ENCODE measurements around the gene CCDC86. TPM values are rescaled to one million over a fixed set of nuclear protein-coding genes. Genes with fewer than 3 reads are reported as not detected.
"Not testable (repeated sequence)": the region's sequence is repeated elsewhere in the genome, so short reads cannot be mapped to it uniquely, and the experiment has no call there.

The CCDC86 gene
- total RNA-seq, result 31.4 and 34.2 TPM in 2 replicates

DNA sequence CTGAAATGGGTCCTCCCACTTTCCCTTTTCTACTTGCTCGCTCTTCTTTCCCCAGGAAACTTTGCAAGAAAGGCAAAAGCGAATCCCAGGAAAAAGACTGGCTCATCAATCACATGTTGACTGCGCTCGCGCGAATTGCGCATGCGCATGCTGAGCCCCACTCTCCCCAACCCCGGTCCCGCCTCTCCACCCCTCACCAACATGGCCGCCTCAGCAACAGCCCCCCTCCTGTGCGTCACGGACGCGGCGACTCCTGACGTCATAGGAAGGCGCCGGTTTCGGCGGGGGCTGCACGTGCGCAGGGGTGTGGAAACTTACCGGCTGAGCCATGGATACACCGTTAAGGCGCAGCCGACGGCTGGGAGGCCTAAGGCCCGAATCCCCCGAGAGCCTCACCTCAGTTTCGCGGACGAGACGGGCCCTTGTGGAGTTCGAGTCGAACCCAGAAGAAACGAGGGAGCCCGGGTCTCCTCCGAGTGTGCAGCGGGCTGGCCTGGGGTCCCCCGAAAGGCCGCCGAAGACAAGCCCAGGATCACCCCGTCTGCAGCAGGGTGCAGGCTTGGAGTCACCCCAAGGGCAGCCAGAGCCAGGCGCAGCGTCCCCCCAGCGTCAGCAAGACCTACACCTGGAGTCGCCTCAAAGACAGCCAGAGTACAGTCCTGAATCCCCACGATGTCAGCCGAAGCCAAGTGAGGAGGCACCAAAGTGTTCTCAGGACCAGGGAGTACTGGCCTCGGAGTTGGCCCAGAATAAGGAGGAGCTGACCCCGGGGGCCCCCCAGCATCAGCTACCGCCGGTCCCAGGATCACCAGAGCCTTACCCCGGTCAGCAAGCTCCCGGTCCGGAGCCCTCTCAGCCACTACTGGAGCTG is at the start of gene CCDC86:
CCDC86 (plus strand) TSS at position 317 of the 871 bp plus-strand sequence; CDS start at position 329, 12 bp downstream.
- intact Hi-C loops (cut with micrococcal nuclease), result loop anchor here (1.0 to 5.0 kb wide), 7 partner anchors 64 to 1730 kb away; partner anchors contain the start of genes CPSF7, CYB561A3, PRPF19 and TMEM138

DNA sequence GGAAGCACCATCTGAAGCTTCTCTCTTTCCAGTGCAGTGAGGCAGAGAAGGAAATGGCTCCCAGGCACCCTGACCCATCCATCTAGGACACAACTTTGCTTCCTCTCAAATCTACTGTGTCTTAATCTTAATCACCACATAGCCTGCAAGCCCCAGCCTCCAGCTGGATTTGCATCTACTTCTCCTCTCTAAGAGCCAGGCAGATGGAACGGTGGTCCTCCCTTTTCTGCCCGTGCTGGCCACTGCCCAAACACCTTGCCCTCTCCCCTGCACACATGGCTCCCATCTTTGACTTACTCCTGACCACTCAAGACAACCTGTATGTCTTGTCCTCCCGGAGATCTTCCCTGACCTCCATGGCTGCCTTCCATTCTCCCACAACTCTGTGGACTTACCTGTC is 49.4 kb upstream of the CCDC86 start:
- intact Hi-C loops (cut with micrococcal nuclease), result no loop called here

GRCh38 chr11:60795291-60795690 is 46.6 kb upstream of the CCDC86 start:
- intact Hi-C loops (cut with micrococcal nuclease), result no loop called here

GRCh38 chr11:60797846-60798630 is 43.9 kb upstream of the CCDC86 start:
- intact Hi-C loops (cut with micrococcal nuclease), result no loop called here

DNA sequence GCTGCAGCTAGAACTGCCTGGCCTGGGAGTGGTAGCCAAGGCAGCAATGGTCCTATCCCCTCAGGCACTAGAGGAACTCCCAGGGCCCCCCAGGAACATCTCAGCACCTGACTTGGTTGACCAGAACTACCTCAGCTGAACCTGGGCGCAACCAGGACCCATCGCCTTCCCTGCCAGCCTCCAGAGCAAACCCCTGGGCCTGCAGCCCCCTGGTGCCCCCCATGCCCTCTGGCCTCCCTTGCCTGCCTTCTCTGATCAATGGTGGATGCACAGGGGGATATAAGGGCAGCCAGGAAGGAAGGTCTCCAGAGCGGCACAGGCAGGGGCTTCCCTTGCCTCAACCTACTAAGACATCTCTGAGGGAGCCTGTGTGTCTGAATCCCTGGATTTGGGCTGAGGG is 43.3 kb upstream of the CCDC86 start:
- intact Hi-C loops (cut with micrococcal nuclease), result no loop called here

DNA sequence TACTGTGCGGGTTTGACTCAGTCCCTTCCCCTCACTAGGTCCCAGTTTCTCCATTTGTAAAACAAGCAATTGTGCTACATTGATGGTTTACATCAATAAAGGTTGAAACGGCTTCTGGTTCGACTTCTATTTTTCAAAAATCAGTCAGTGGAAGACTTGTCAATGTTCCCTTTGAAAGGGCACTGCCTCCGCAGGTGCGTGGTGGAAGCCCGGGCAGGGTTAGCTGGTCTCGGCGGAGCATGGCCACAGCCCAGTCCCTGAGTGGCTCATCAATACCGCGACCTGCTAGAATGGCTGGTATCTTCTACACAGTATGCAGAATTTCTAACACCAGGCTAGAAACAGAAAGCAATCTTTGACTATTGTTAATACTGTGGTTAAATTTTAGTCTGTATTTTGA is 40.7 kb upstream of the CCDC86 start:
- intact Hi-C loops (cut with micrococcal nuclease), result no loop called here

DNA sequence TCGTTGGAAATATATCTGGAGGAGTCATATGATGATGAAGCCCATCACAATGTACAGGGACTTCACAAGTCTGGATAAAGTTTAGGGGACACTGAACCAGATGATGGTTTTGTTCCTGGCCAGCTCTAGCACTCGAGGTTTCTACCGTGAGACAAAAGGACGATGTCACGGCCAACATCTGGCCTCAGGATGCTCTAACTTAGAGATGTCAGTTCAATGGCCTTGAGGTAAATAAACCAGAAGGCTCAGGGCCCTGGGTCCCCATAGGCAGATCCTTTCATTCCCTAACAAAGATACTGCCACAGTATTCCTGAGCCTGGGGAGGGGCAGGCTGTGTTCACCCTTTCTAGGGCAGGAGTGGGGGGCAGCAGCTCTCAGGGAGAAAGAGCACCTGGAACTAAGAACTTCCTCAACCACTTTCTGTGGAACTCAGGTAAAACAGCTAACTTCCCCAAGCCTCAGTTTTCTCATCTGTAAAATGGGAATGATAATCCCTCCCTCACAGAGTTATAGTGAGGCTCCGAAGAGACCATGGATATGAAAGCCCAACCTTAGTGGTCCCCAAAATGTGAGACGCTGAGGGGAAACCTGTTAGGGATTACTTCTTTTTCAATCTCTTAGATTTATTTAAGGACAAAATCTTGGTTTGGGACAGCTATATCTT is 38.5 kb upstream of the CCDC86 start:
- intact Hi-C loops (cut with micrococcal nuclease), result no loop called here

- intact Hi-C loops (cut with micrococcal nuclease), result no loop called here
Observed at GRCh38 chr11:60809249-60809648, 32.7 kb upstream of the CCDC86 start.

DNA sequence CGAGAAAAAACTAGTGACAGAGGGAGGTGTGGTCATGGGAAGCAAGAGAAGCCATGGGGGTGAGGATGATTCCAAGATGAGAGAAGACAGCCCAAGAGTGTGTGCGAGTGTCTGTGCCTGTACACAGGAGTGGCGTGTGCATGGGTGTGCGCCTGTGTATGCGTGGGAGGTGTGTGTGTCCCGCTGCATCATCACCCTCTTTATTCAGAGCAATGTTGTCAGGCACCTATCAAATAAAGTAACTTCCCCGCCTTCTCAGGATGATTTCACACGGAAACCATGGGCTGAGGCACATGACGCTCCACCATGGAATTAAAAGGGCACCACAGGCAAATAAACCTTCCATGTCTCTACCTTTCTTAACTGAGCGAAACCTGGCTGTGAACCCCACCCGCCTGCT is 32.2 kb upstream of the CCDC86 start:
- intact Hi-C loops (cut with micrococcal nuclease), result no loop called here

DNA sequence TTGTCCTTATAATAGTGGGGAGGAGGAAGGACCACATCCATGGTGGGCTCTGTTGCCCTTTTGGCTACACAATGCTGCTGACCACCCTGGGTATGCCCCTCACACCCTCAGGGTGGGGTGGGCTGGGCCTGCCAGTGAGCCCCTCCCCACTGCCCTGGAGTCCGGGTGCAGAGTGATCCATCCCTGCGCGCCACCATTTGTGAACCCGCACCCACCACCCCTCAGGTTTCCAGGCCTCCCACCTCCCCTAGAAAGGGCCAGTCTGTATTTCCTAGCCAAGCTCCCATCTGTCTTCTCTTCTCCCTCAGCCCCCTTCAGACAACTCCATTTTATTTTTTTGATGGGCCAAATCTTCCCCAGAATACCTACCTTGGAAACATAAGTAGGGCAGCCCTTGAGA is 31.8 kb upstream of the CCDC86 start:
- intact Hi-C loops (cut with micrococcal nuclease), result no loop called here

- intact Hi-C loops (cut with micrococcal nuclease), result no loop called here
Observed at GRCh38 chr11:60810569-60810968, 31.3 kb upstream of the CCDC86 start.

- intact Hi-C loops (cut with micrococcal nuclease), result no loop called here
Observed at GRCh38 chr11:60813324-60813723, 28.6 kb upstream of the CCDC86 start.

GRCh38 chr11:60814112-60814511 is 27.8 kb upstream of the CCDC86 start:
- intact Hi-C loops (cut with micrococcal nuclease), result no loop called here

- intact Hi-C loops (cut with micrococcal nuclease), result no loop called here
Observed at GRCh38 chr11:60816590-60817157, 25.2 kb upstream of the CCDC86 start.

DNA sequence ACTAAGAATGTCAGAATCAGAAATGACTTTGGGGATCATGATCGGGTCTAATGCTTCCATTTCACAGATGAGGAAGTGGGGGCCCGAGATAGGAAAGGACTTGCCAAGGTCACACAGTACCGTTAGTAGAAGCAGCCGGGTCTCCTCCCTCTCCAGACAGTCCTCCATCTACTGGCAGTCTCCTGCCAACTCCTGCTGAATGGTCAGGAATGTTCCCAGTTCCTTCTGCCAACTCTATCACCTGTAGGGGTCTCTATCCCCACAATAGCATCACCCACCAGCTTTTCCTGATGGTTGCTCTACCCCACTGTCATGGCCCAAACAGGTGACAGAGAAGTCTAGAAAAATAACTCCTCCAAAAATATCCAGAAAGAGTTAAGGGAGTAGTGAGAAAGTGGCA is 23.9 kb upstream of the CCDC86 start:
- intact Hi-C loops (cut with micrococcal nuclease), result no loop called here

DNA sequence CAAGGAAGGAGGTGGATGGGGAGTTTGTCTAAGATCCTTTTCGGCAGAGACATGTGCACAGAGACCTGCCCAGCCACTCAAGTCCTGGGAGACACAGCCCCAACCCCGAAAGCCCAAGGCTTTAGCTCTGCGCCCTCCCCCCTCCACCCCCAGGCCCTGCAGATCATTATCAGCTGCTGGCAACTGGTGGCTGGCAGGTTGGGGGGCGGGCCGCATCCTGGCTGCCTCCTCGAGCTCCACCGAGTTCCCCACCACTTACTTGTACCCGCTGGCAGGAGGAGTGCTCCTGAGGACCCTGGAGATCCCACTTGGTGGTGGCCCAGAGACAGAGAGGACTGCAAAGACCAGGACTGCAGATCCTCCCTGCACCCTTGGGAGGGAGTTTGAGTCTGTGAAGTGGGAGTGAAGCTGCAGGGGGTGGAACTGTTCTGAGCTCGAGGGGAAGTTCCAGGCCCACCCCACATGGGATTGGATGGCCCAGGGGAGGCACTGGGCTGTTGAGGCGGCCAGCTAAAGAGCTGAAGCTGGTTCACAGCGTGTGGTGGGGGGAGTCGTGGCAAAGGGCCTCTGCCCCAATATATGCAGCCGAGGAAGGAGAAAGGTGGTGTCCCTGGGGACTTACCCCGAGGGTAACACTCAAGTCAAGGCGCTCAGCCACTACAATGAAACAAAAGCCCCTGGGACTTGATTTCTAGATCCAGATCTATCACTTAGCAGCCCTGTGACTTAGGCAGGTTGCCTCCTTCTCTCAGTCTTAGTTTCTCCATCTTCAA is 19.9 kb upstream of the CCDC86 start:
- intact Hi-C loops (cut with micrococcal nuclease), result no loop called here

GRCh38 chr11:60823745-60824306 is 18.1 kb upstream of the CCDC86 start:
- intact Hi-C loops (cut with micrococcal nuclease), result not testable (repeated sequence)

- intact Hi-C loops (cut with micrococcal nuclease), result no loop called here
Observed at GRCh38 chr11:60825118-60825517, 16.8 kb upstream of the CCDC86 start.

- intact Hi-C loops (cut with micrococcal nuclease), result no loop called here
Observed at GRCh38 chr11:60825790-60826189, 16.1 kb upstream of the CCDC86 start.

GRCh38 chr11:60830478-60831142 is 11.3 kb upstream of the CCDC86 start:
- intact Hi-C loops (cut with micrococcal nuclease), result loop anchor here (1.0 to 10.0 kb wide), 9 partner anchors 56 to 555 kb away; partner anchors contain the start of genes CD6 and VWCE

Data from T-helper 1 cell treated with Interleukin-12 subunit alpha and Interleukin-12 subunit beta and Interleukin-4 antibody, amounts not matched to agents 30 ng/mL and 1 ng/mL, for 36 hours (primary cell).